SIG-M5 (cell line): Measurements from ENCODE around the gene IL4R.
"Not testable (repeated sequence)": the region's sequence is repeated elsewhere in the genome, so short reads cannot be mapped to it uniquely, and the experiment has no call there.

Experiments
- DNase-seq: peaks from one replicate; lab custom pipeline; 2025; lab: John Stamatoyannopoulos, UW

The IL4R gene

GRCh38 chr16:27404163-27404823 is 90.5 kb downstream of the IL4R start:
- DNase-seq = no peak

- DNase-seq = no peak
Observed at GRCh38 chr16:27405546-27406451, 92.0 kb downstream of the IL4R start.

DNA sequence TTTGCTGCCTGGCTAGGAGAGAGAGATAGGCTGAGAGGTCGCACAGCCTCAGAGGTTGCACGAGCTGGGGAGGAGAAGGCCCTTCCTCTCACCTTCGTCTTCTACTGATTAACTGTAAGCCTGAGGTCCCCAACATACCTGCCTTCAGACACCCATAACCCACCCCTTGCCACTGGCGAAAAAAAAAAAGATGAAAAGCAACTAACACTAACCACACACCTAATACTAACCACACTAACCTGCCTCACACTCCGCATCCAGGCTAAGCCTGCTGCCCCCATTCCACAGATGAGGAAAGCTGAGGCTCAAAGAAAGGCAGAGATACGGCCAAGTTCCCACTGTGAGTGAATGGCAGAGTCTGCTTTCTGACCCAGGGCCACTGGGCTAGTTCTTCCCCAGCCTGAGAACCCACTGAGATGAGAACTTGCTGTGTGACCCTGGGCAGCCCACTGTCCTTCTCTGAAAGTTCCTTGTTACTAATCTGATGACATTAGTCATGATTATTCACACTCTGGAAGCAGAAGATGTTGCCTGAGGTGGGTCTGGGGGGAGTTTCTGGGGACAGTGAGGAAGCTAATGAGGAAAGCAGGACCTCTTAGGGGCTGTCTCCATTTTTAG is 92.8 kb downstream of the IL4R start:
- DNase-seq = no peak

- DNase-seq = no peak
Observed at GRCh38 chr16:27407133-27407532, 93.4 kb downstream of the IL4R start.

- no peak for DNase-seq
Observed at GRCh38 chr16:27408012-27408601, 94.3 kb downstream of the IL4R start.

- DNase-seq = no peak
Observed at GRCh38 chr16:27408602-27409031, 94.8 kb downstream of the IL4R start.

DNA sequence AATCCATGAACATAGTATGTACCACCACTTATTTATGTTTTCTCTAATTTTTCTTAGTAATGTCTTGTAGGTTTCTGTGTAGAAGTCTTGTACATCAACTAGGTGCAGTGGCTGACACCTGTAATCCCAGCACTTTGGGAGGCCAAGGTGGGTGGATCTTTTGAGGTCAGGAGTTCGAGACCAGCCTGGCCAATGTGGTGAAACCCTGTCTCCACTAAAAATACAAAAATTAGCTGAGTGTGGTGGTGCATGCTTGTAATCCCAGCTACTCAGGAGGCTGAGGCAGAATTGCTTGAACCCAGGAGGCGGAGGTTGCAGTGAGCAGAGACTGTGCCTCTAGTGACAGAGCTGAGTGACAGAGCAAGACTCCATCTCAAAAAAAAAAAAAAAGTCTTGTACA is 96.2 kb downstream of the IL4R start:
- DNase-seq = not testable (repeated sequence)

DNA sequence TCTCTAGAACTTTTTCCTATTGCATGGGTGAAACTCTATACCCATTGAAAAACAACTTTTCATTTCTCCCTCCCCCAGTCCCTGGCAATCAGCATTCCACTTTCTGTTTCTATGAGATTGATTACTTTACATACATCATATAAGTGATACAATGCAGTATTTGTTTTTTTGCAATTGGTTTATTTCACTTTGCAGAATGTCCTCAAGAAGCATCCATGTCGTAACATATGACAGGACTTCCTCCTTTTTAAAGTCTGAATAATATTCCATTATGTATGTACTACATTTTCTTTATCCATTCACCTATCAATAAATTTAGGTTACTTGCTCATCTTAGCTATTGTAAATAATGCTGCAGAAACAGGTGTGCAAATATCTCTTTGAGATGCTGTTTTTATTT is 97.0 kb downstream of the IL4R start:
- DNase-seq = no peak

- no peak for DNase-seq
Observed at GRCh38 chr16:27413956-27414355, 100.2 kb downstream of the IL4R start.
